NCI-H2227 (cell line): ENCODE data around the gene DHX8.

Source experiments
- DNase-seq: peaks from one replicate; lab custom pipeline; 2025; ENCODE audit not compliant: unreplicated experiment; lab: John Stamatoyannopoulos, UW

DHX8 gene

GRCh38 chr17:43572368-43572980, 88.7 kb downstream of the DHX8 start:
- no peak for DNase-seq

- DNase-seq: no peak
Measured at GRCh38 chr17:43573579-43574321, 90.0 kb downstream of the DHX8 start.

- DNase-seq: no peak
Measured at GRCh38 chr17:43574348-43574747, 90.6 kb downstream of the DHX8 start.

- DNase-seq: no peak
Measured at GRCh38 chr17:43574896-43575525, 91.2 kb downstream of the DHX8 start.
